Measurements from ENCODE around the gene LCE7A.

LCE7A gene

DNA sequence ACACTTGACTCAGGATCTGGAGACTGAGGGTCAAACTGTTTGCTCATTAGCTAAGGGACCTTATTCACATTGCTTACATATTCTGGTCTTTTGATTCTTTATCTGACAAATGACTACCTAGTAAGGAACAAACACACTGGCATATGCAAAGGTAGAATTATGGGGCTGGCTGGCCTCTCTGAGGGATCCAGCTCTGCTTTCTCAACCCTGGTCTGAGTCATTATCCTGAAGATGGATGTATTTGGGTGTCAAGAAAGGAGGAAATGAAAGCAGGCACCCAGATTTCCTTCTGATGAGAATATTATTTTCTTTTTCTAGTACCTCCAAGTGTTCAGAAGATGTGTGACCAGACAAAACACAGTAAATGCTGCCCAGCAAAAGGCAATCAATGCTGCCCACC is 24.3 kb downstream of the LCE7A start:
- no peaks in the 10 kb centered on the region for H3K9me3 ChIP-seq (ENCODE audit: control insufficient read depth, insufficient read depth, low read depth, low read length)
- POLR2A ChIA-PET: no interaction called here
- H3K27ac ChIP-seq (ENCODE audit: extremely low read depth, low read depth, low read length): no peak overlapping the region
- no peaks in the 10 kb centered on the region for H3K36me3 ChIP-seq (ENCODE audit: control insufficient read depth in 2 of 2, insufficient read depth in 1 of 2, low read length in 2 of 2)
- TF ChIP-seq, protein P1, sequence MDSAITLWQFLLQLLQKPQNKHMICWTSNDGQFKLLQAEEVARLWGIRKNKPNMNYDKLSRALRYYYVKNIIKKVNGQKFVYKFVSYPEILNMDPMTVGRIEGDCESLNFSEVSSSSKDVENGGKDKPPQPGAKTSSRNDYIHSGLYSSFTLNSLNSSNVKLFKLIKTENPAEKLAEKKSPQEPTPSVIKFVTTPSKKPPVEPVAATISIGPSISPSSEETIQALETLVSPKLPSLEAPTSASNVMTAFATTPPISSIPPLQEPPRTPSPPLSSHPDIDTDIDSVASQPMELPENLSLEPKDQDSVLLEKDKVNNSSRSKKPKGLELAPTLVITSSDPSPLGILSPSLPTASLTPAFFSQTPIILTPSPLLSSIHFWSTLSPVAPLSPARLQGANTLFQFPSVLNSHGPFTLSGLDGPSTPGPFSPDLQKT (IDR thresholded peaks at IDR 0.05; ENCODE audit: borderline replicate concordance, low read depth, low read length): no peak
- TF ChIP-seq WT1 (tag by site-specific recombination; IDR thresholded peaks at IDR 0.05): no peak
- TF ChIP-seq RBAK (tag by site-specific recombination; IDR thresholded peaks at IDR 0.05): no peak
- TF ChIP-seq, protein P2, sequence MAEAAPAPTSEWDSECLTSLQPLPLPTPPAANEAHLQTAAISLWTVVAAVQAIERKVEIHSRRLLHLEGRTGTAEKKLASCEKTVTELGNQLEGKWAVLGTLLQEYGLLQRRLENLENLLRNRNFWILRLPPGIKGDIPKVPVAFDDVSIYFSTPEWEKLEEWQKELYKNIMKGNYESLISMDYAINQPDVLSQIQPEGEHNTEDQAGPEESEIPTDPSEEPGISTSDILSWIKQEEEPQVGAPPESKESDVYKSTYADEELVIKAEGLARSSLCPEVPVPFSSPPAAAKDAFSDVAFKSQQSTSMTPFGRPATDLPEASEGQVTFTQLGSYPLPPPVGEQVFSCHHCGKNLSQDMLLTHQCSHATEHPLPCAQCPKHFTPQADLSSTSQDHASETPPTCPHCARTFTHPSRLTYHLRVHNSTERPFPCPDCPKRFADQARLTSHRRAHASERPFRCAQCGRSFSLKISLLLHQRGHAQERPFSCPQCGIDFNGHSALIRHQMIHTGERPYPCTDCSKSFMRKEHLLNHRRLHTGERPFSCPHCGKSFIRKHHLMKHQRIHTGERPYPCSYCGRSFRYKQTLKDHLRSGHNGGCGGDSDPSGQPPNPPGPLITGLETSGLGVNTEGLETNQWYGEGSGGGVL (tag by site-specific recombination; IDR thresholded peaks at IDR 0.05): no peak
- TF ChIP-seq YY2 (tag by site-specific recombination; IDR thresholded peaks at IDR 0.05): no peak
- H3K4me1 ChIP-seq (ENCODE audit: control insufficient read depth, insufficient read depth, low read length): no peaks in the 10 kb centered on the region
- CTCF ChIA-PET: interaction anchor here (1.3 to 1.7 kb wide), 2 partner anchors 12 to 14 kb away, joined by 4 to 8 read pairs; no protein-coding TSS in a partner anchor
- no peak overlapping the region for H3K4me3 ChIP-seq (ENCODE audit: low read depth, low read length)

DNA sequence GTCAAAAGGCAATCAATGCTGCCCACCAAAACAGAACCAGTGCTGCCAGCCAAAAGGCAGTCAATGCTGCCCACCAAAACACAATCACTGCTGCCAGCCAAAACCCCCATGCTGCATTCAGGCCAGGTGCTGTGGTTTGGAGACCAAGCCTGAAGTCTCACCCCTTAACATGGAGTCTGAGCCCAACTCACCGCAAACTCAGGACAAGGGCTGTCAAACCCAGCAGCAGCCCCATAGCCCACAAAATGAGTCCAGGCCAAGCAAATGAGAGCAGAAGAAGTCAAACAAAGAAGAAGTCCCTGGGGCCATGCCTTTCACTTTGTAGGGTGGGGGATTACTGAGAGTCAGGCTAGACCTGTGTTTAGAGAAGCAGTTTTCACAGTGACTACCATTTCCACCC is 24.7 kb downstream of the LCE7A start:
- Histone ChIP-seq H3K36me3 (ENCODE audit: control insufficient read depth in 2 of 2, insufficient read depth in 1 of 2, low read length in 2 of 2) (no peaks in the 10 kb centered on the region), H3K27ac (ENCODE audit: extremely low read depth, low read depth, low read length) (no peak overlapping the region), H3K4me3 (ENCODE audit: low read depth, low read length) (no peak overlapping the region), H3K9me3 (ENCODE audit: control insufficient read depth, insufficient read depth, low read depth, low read length) (no peaks in the 10 kb centered on the region), H3K4me1 (ENCODE audit: control insufficient read depth, insufficient read depth, low read length) (no peaks in the 10 kb centered on the region)
- POLR2A ChIA-PET: no interaction called here
- CTCF ChIA-PET: interaction anchor here (1.3 to 1.7 kb wide), 2 partner anchors 12 to 14 kb away, joined by 4 to 8 read pairs; no protein-coding TSS in a partner anchor
- TF ChIP-seq SCRT1 (tag by site-specific recombination; IDR thresholded peaks at IDR 0.05; ENCODE audit: borderline replicate concordance) (no peak), ZNF785 (tag by site-specific recombination; IDR thresholded peaks at IDR 0.05) (no peak), ZSCAN23 (tag by site-specific recombination; IDR thresholded peaks at IDR 0.05) (no peak), ZNF596 (tag by site-specific recombination; IDR thresholded peaks at IDR 0.05) (no peak), ZNF664 (tag by site-specific recombination; IDR thresholded peaks at IDR 0.05) (no peak), ZNF626 (tag by site-specific recombination; IDR thresholded peaks at IDR 0.05) (no peak), ZNF174 (tag by site-specific recombination; IDR thresholded peaks at IDR 0.05) (no peak), ZNF510 (tag by site-specific recombination; IDR thresholded peaks at IDR 0.05; ENCODE audit: insufficient replicate concordance) (no peak), GLI4 (tag by site-specific recombination; IDR thresholded peaks at IDR 0.05) (no peak), KLF7 (tag by site-specific recombination; IDR thresholded peaks at IDR 0.05; ENCODE audit: borderline replicate concordance) (no peak), ZNF600 (tag by site-specific recombination; IDR thresholded peaks at IDR 0.05) (no peak), ZNF157 (tag by site-specific recombination; IDR thresholded peaks at IDR 0.05) (no peak), ZNF274 (IDR thresholded peaks at IDR 0.05; ENCODE audit: low read length) (no peak), ZNF274 (tag by site-specific recombination; IDR thresholded peaks at IDR 0.05; ENCODE audit: borderline replicate concordance) (no peak), ZNF555 (tag by site-specific recombination; conservative IDR thresholded peaks at IDR 0.05) (no peak), ZNF175 (tag by site-specific recombination; IDR thresholded peaks at IDR 0.05) (no peak)
- TF ChIP-seq, protein P3, sequence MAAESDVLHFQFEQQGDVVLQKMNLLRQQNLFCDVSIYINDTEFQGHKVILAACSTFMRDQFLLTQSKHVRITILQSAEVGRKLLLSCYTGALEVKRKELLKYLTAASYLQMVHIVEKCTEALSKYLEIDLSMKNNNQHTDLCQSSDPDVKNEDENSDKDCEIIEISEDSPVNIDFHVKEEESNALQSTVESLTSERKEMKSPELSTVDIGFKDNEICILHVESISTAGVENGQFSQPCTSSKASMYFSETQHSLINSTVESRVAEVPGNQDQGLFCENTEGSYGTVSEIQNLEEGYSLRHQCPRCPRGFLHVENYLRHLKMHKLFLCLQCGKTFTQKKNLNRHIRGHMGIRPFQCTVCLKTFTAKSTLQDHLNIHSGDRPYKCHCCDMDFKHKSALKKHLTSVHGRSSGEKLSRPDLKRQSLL (tag by site-specific recombination; IDR thresholded peaks at IDR 0.05): no peak
- TF ChIP-seq, protein P4, sequence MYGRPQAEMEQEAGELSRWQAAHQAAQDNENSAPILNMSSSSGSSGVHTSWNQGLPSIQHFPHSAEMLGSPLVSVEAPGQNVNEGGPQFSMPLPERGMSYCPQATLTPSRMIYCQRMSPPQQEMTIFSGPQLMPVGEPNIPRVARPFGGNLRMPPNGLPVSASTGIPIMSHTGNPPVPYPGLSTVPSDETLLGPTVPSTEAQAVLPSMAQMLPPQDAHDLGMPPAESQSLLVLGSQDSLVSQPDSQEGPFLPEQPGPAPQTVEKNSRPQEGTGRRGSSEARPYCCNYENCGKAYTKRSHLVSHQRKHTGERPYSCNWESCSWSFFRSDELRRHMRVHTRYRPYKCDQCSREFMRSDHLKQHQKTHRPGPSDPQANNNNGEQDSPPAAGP (tag by site-specific recombination; IDR thresholded peaks at IDR 0.05): no peak
- TF ChIP-seq, protein P5, sequence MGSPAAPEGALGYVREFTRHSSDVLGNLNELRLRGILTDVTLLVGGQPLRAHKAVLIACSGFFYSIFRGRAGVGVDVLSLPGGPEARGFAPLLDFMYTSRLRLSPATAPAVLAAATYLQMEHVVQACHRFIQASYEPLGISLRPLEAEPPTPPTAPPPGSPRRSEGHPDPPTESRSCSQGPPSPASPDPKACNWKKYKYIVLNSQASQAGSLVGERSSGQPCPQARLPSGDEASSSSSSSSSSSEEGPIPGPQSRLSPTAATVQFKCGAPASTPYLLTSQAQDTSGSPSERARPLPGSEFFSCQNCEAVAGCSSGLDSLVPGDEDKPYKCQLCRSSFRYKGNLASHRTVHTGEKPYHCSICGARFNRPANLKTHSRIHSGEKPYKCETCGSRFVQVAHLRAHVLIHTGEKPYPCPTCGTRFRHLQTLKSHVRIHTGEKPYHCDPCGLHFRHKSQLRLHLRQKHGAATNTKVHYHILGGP (tag by site-specific recombination; IDR thresholded peaks at IDR 0.05): no peak
- TF ChIP-seq, protein P6, sequence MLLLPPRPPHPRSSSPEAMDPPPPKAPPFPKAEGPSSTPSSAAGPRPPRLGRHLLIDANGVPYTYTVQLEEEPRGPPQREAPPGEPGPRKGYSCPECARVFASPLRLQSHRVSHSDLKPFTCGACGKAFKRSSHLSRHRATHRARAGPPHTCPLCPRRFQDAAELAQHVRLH (tag by site-specific recombination; IDR thresholded peaks at IDR 0.05): no peak
